EH (cell line): ENCODE results near the gene SDCBP2.

ENCODE experiments used
- DNase-seq: peaks from one replicate; pipeline ENCODE4 v3.0.0-alpha.2; 2015; ENCODE audit warnings: low read depth

The SDCBP2 gene

GRCh38 chr20:1331101-1331500 is 2.2 kb upstream of the SDCBP2 start:
- no peak for DNase-seq

DNA sequence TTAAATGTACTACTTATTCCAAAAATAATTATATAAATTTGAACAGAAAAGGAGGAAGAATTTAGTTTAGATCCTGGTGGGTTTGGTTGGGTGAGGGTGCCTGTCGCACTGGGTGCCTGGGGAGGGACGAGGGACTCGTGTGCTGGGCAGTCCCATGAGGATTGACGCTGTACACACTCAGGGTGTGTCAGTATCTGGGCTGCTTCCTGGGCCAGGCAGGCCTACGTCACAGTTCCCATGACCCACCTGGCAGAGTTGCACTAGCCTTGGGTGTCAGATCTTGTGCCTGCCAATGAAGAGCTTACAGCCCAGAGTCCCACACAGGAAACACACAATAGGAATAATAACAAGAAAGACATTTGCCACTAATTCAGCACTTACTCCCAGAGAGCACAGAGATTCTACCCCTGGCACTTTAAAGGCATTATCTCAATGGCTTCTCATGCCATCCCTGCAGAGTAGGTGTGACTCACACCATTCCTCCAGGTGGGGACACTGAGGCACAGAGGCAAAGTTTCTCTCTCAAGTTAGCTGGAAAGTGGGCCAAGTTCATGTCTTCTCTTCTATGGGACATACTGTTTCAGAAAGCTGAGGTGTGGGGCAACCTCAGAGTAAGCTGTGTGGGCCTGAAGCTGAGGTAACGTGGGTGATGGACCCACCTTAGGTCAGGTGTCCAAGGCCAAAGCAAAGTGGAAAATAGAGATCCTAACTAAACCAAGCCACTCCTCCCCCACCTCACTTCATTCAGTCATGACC is 1.3 kb upstream of the SDCBP2 start:
- DNase-seq = no peak

GRCh38 chr20:1327827-1328679 is 886 bp downstream of the SDCBP2 start:
- DNase-seq = no peak

DNA sequence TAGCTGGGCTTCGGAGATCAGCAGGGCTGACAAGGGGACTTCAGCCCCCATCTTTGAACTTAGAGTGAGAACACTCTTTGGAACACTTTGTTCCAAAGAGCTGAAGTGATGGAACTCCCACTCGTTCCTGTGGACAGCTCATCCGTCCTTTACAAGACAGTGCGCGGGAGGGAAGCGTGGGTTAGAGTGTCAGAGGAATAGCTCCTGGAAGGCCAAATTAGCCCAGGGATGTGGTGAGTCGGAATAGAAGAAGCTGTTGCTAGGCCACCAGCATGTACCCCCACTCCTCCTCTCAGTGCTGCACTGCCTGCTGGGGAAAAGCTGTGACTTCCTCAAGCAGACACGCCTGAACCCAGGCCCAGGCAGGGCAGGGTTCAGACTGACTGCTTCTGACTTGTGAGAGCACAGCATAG is 1.7 kb downstream of the SDCBP2 start:
- peak; percentile 61 for DNase-seq

- peak; percentile 47 for DNase-seq
These were observed 2.7 kb downstream of the SDCBP2 start for GRCh38 chr20:1326031-1326930.

- peak; percentile 98 for DNase-seq
These were observed 3.5 kb downstream of the SDCBP2 start for GRCh38 chr20:1325173-1326030.

- peak; percentile 72 for DNase-seq
These were observed 4.3 kb downstream of the SDCBP2 start for GRCh38 chr20:1324598-1325172.

- DNase-seq = no peak
These were observed 4.9 kb downstream of the SDCBP2 start for GRCh38 chr20:1323830-1324597.

- DNase-seq = peak; percentile 16
These were observed 5.7 kb downstream of the SDCBP2 start for GRCh38 chr20:1323256-1323655.

GRCh38 chr20:1322511-1323245 is 6.3 kb downstream of the SDCBP2 start:
- peak; percentile 94 for DNase-seq

- DNase-seq = no peak
These were observed 7.3 kb downstream of the SDCBP2 start for GRCh38 chr20:1321654-1321939.

DNA sequence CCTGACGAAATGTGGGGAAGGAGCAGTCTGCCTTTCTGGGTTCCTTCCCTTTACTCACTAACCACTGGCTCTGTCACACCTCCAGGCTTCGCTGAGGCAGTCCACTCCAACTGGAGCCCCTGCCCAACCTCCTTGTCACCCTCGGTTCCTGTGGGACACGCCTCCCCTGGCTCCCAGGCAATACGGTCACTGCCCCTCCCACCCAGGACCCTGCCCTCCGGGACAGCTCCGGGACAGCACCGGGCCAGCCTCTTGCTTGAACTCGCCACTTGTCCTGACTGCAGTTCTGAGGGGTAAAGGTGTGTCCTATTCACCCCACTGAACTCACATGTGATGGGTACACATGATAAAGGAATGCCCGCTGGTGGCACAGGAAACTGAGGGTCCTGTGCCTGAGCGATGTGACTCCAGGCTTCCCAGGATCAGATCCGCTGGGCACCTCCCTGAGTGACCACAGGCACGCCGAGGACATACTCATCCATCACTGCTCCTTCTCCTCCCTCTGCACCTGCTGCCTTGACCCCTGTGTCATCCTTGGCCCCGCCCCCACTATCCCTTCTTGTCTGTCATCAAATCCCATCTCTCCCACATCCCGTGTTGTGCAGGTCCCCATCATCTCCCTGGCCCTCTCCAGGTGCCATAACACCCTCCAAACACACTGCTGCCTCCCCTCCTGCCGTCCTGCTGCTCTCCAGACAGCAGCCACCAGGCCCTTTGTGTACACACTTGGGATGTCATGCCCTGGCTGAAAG is 7.9 kb downstream of the SDCBP2 start:
- no peak for DNase-seq

DNA sequence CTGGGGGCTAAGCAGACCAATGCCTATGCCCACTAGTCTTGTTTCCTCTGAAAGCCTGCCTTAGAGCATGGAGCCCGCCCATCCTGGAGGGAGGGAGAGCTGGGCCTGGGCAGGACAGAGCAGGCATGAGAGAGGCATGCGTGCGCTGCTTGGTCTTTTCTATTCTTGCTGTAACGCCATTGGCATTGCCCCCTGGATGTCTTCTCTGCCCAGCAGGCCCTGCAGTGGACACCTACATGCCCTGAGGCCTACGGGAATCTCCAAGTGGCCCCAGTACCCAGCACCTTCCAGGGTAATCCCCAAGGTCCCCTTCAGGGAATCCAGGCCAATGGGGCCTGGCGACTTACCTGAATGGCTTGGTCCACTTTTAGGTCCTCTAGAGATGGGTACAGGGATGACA is 8.9 kb downstream of the SDCBP2 start:
- no peak for DNase-seq

DNA sequence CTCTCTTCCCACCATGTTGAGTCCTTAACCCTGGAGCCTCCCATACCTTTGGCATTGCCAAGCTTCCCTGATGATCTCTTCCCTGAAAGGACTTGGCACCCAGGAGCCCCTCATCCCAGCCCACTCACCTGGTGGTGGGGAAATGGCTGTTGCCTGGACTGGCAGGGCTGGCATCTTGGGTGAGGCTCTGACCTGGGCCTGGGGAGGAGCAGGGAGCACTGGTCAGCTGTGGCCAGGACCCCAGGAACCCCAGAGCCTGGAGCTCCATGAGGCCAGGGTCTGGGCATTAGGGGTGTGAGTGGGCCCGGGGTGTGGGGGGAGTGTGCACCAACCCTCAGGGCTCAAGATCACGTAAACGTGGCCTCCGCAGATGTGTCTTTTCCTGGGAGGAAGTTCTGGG is 9.5 kb downstream of the SDCBP2 start:
- DNase-seq = no peak

GRCh38 chr20:1319051-1319450 is 9.9 kb downstream of the SDCBP2 start:
- no peak for DNase-seq

DNA sequence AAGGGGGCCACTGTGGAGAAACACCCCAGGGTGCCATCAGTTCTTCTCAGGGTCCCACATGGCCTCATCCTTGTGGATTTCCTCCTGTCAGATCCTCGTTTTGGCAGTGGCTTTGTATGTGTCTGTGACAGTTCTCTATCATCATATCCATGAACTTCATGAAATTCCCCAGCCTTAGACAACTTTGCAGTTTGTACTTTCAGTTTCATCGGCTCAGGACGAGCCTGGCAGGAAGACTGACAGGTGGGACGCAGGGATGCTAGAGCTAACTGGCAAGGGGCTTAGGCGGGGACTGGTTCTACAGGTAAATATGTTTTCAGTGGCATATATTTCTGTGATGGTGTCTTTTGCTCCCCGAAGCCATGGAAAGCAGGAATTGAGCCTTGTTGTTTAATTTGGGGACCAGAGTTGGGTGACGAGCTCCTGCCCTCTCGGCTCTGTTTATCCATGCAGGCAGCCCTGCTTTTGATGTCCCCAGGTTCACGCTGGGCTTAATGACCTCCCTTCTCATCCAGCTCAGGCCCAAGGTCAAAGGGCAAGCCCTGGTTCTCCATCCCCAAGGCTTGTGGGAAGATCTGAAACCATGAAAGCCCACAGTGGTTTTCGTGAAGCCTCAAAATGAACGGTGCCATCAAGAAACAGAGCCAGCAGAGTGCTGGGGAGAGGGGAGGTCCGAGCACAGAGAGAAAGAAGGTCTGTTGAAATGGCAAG is 11.2 kb downstream of the SDCBP2 start:
- DNase-seq = no peak

GRCh38 chr20:1315804-1316203 is 13.1 kb downstream of the SDCBP2 start:
- DNase-seq = no peak

DNA sequence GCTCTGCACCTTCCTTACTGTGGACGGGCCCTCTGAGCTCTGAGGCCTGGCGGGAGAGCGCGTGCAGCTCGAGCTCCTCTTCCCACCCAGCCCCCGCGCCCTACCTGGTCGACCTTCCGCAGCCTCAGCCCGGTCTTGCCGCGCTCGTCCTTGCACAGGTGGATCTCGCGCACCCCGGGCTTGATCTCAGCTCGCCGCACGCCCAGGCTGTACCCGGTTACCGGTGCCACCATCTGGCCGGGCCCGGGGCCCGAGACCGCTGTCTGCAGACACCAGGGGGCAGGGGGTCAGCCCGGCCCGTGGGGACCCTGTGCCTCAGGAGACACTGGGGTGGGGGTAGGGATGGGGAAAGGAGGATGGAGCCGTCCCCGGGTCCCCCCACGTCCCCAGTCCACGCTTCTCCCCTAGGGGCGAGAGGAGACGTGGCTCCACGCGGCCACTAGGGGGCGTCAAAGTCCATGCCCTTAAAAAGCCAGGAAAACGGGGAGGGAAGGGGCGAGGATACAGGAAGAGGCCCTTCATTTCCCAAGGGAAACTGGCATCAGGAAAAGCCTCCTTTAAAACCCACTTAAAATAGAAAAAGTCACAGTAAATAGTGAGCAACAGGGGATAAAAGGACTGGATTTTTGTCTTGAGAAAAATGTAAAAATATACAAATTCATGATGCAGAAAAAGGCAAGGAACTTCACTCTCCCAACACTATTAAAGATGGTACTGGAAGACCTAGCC is 15.5 kb downstream of the SDCBP2 start:
- peak; percentile 73 for DNase-seq
